GM18951 (cell line): ENCODE results near the gene TMBIM6.
"Not testable (repeated sequence)": the region's sequence is repeated elsewhere in the genome, so short reads cannot be mapped to it uniquely, and the experiment has no call there.

Source experiments
- POLR2A ChIP-seq: IDR thresholded peaks from 4 replicates; pipeline ENCODE4 v1.6.1; 2011; ENCODE audit warnings: mild to moderate bottlenecking; ENCODE audit not compliant: insufficient read length, insufficient read depth; ENCODE audit errors: extremely low read depth
- in situ Hi-C: fragments of 300-500 bp; cut with MboI; formaldehyde crosslinking; loops from one replicate; pipeline ENCODE4 v1.12.0; 2022; ENCODE audit warnings: low sequenced_read_pairs, mixed read lengths, inconsistent platforms; ENCODE audit not compliant: unreplicated experiment

TMBIM6 gene

GRCh38 chr12:49707812-49708147 lies 33.6 kb upstream of the TMBIM6 start:
- in situ Hi-C loops: loop anchor here (5.0 kb wide), 1 partner anchor 55 kb away; no protein-coding TSS in a partner anchor
- TF ChIP-seq POLR2A: no peak

GRCh38 chr12:49708851-49709250 lies 32.5 kb upstream of the TMBIM6 start:
- in situ Hi-C loops: loop anchor here (5.0 kb wide), 1 partner anchor 57 kb away; no protein-coding TSS in a partner anchor
- TF ChIP-seq POLR2A: no peak

GRCh38 chr12:49713952-49714351 lies 27.4 kb upstream of the TMBIM6 start:
- in situ Hi-C loops: not testable (repeated sequence)

GRCh38 chr12:49716553-49716952 lies 24.8 kb upstream of the TMBIM6 start:
- no peak for TF ChIP-seq POLR2A
- in situ Hi-C loops: no loop called here

GRCh38 chr12:49717800-49718199 lies 23.6 kb upstream of the TMBIM6 start:
- in situ Hi-C loops: not testable (repeated sequence)

- in situ Hi-C loops: no loop called here
- TF ChIP-seq POLR2A: no peak
Measured at GRCh38 chr12:49720214-49720613, 21.1 kb upstream of the TMBIM6 start.

GRCh38 chr12:49721355-49721754 lies 20.0 kb upstream of the TMBIM6 start:
- in situ Hi-C loops: not testable (repeated sequence)

GRCh38 chr12:49728446-49728845 lies 12.9 kb upstream of the TMBIM6 start:
- in situ Hi-C loops: no loop called here
- no peak for TF ChIP-seq POLR2A

GRCh38 chr12:49730050-49730449 lies 11.3 kb upstream of the TMBIM6 start:
- no peak for TF ChIP-seq POLR2A
- in situ Hi-C loops: no loop called here

GRCh38 chr12:49730568-49731101 lies 10.7 kb upstream of the TMBIM6 start:
- TF ChIP-seq POLR2A: no peak
- in situ Hi-C loops: no loop called here

GRCh38 chr12:49733219-49734017 lies 7.9 kb upstream of the TMBIM6 start:
- in situ Hi-C loops: no loop called here
- no peak for TF ChIP-seq POLR2A

- in situ Hi-C loops: not testable (repeated sequence)
Measured at GRCh38 chr12:49734900-49735299, 6.5 kb upstream of the TMBIM6 start.

- in situ Hi-C loops: not testable (repeated sequence)
Measured at GRCh38 chr12:49738721-49739120, 2.6 kb upstream of the TMBIM6 start.

GRCh38 chr12:49740277-49740676 lies 1.1 kb upstream of the TMBIM6 start:
- in situ Hi-C loops: not testable (repeated sequence)
